GM19238 (cell line): Measurements from ENCODE around the gene CCL22.
"Not testable (repeated sequence)": the region's sequence is repeated elsewhere in the genome, so short reads cannot be mapped to it uniquely, and the experiment has no call there.

Source experiments
- DNase-seq: peaks from one replicate; pipeline ENCODE4 v3.0.0; 2011; ENCODE audit warnings: low spot score; ENCODE audit not compliant: insufficient read length

CCL22 gene

GRCh38 chr16:57374925-57375465 is 16.4 kb downstream of the CCL22 start:
- not testable (repeated sequence) for DNase-seq

GRCh38 chr16:57376313-57376818 is 17.8 kb downstream of the CCL22 start:
- DNase-seq = no peak

GRCh38 chr16:57377080-57377841 is 18.7 kb downstream of the CCL22 start:
- DNase-seq = peak; percentile 75

GRCh38 chr16:57379579-57379978 is 21.0 kb downstream of the CCL22 start:
- DNase-seq = no peak

- DNase-seq = no peak
Measured at GRCh38 chr16:57380671-57381462, 22.3 kb downstream of the CCL22 start.

- no peak for DNase-seq
Measured at GRCh38 chr16:57381791-57382534, 23.4 kb downstream of the CCL22 start.

GRCh38 chr16:57382535-57383275 is 24.1 kb downstream of the CCL22 start:
- no peak for DNase-seq

GRCh38 chr16:57383276-57384247 is 25.0 kb downstream of the CCL22 start:
- DNase-seq = no peak

GRCh38 chr16:57384248-57385070 is 25.9 kb downstream of the CCL22 start:
- DNase-seq = no peak

- no peak for DNase-seq
Measured at GRCh38 chr16:57385083-57385482, 26.5 kb downstream of the CCL22 start.

GRCh38 chr16:57386381-57386951 is 27.9 kb downstream of the CCL22 start:
- no peak for DNase-seq

GRCh38 chr16:57387598-57388354 is 29.2 kb downstream of the CCL22 start:
- DNase-seq = no peak

GRCh38 chr16:57388359-57389086 is 29.9 kb downstream of the CCL22 start:
- DNase-seq = no peak

- no peak for DNase-seq
Measured at GRCh38 chr16:57389087-57389468, 30.5 kb downstream of the CCL22 start.

- no peak for DNase-seq
Measured at GRCh38 chr16:57390636-57391295, 32.2 kb downstream of the CCL22 start.

GRCh38 chr16:57391300-57391699 is 32.7 kb downstream of the CCL22 start:
- DNase-seq = no peak
